Duodenal mucosa (tissue), 2 donors: Measurements from ENCODE around the gene HMGN4.

ENCODE experiments used
- H3K27ac ChIP-seq: one replicate; pipeline ENCODE4 v1.7.0; 2013; ENCODE audit warnings: low read depth, low read length
- H3K27me3 ChIP-seq, 2 donors: one replicate each; pipeline ENCODE4 v1.7.0; 2013; ENCODE audit warnings: low read length in 2 of 2, control low read depth in 1 of 2; ENCODE audit not compliant: insufficient read depth in 2 of 2, control insufficient read depth in 1 of 2
- H3K36me3 ChIP-seq, 2 donors: one replicate each; pipeline ENCODE4 v1.7.0; 2013; ENCODE audit warnings: low read length in 2 of 2, control low read depth in 1 of 2; ENCODE audit not compliant: insufficient read depth in 2 of 2, control insufficient read depth in 1 of 2
- H3K4me1 ChIP-seq, 2 donors: one replicate each; pipeline ENCODE4 v1.7.0; 2013; ENCODE audit warnings: low read length in 2 of 2, control low read depth in 1 of 2; ENCODE audit not compliant: insufficient read depth in 2 of 2, control insufficient read depth in 1 of 2
- H3K4me3 ChIP-seq, 2 donors: one replicate each; pipeline ENCODE4 v1.7.0; 2013; ENCODE audit warnings: low read length in 2 of 2, low read depth in 1 of 2
- H3K9ac ChIP-seq, 2 donors: one replicate each; pipeline ENCODE4 v1.7.0; 2013; ENCODE audit warnings: low read length in 2 of 2, low read depth in 1 of 2
- H3K9me3 ChIP-seq, 2 donors: one replicate each; pipeline ENCODE4 v1.7.0; 2013; ENCODE audit warnings: low read length in 2 of 2, control low read depth in 1 of 2; ENCODE audit not compliant: control insufficient read depth in 1 of 2

Gene HMGN4

DNA sequence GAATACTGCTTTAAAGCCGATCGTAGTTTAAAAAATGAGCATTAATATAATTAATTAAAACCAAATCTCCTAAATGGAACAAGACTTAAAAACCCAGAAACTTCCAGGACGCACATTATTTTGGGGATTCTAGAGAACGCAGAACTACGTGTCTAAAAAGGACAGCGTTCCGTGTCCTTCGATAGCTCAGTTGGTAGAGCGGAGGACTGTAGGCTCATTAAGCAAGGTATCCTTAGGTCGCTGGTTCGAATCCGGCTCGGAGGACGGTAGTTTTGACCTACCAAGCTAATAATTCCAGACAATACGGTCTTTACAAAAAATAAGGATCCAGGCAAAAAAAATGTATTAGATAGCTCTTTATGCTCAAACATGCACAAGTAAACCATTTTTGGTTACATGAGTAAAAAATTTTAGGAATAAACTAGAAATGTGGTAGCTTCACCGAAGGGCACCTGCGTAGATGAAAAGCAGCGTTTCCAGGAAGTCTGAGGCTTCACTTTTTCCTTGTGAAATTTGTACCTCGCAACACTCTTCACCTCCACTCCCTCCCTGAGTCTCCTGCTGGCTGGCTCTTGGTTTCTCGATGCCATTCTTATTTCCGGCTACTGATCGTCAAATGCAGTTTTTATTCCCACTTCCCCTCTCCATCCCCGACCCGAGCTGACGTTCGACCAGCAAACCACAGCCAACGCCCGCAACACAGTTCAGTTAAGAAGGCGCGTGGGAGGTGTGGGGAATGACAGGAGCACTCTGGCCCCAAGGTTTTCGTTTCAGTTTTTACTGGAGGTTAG is 39.0 kb downstream of the HMGN4 start:
- peaks cover 5 to 25% of the 10 kb centered on the region in 2 donors for H3K27me3 ChIP-seq
- no peak overlapping the region for H3K27ac ChIP-seq
- peaks cover 3 to 6% of the 10 kb centered on the region in 2 donors for H3K9me3 ChIP-seq
- H3K9ac ChIP-seq = peak overlapping the region in 1 of 2 donors; percentile 23
- peaks cover 6 to 8% of the 10 kb centered on the region in 2 donors for H3K4me1 ChIP-seq
- peak overlapping the region; percentile 58 to 69 for H3K4me3 ChIP-seq
- no peaks in the 10 kb centered on the region for H3K36me3 ChIP-seq

DNA sequence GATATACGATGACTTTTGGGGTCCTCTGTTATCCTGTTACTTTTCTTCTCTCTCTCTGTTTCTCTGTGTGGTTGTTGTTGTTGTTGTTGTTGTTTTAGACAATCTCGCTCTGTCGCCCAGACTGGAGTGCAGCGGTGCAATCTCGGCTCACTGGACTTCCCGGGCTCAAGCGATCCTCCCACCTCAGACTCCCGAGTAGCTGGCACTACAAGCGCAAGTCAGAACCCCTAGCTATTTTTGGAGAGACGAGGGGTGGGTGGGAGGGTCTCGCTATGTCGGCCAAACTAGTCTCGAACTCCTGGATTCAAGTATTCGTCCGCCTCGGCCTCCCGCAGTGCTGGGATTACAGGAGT is 39.5 kb downstream of the HMGN4 start:
- H3K4me1 ChIP-seq = peaks cover 6 to 8% of the 10 kb centered on the region in 2 donors
- no peak overlapping the region for H3K27ac ChIP-seq
- peaks cover 3 to 6% of the 10 kb centered on the region in 2 donors for H3K9me3 ChIP-seq
- H3K27me3 ChIP-seq = peaks cover 5 to 26% of the 10 kb centered on the region in 2 donors
- H3K4me3 ChIP-seq = peak overlapping the region; percentile 58 to 69
- peak overlapping the region in 1 of 2 donors; percentile 23 for H3K9ac ChIP-seq
- no peaks in the 10 kb centered on the region for H3K36me3 ChIP-seq

DNA sequence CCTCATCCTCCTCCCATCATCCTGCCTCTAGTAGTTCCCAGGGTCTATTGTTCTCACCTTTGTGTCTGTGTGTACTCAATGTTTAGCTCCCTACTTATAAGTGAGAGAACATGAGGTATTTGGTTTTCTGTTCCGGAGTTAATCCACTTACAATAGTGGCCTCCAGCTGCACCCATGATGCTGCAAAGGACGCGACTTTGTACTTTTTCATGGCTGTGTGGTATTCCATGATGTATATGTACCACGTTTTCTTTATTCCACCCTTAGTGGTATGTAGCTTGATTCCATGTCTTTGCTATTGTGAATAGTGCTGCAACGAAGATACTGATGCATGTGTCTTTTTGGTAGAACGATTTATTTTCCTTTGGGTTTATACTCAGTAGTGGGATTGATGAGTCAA is 40.1 kb downstream of the HMGN4 start:
- H3K4me3 ChIP-seq = no peak overlapping the region
- H3K36me3 ChIP-seq = no peaks in the 10 kb centered on the region
- H3K4me1 ChIP-seq = peaks cover 6 to 8% of the 10 kb centered on the region in 2 donors
- peaks cover 5 to 26% of the 10 kb centered on the region in 2 donors for H3K27me3 ChIP-seq
- H3K27ac ChIP-seq = no peak overlapping the region
- peaks cover 3 to 6% of the 10 kb centered on the region in 2 donors for H3K9me3 ChIP-seq
- H3K9ac ChIP-seq = no peak overlapping the region

DNA sequence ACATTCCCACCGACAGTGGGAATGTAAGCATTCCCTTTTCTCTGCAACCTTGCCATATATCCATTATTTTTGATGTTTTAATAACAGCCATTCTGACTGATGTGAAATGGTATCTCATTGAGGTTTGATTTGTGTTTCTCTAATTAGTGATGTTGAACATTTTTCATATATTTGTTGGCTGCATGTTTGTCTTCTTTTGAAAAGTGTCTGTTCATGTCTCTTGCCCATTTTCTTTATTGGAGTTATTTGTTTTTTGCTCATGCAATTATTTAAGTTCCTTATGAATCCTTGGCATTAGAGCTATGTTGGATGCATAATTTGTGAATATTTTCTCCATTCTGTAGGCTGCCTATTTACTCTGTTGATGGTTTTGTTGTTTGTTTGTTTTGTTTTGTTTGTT is 40.6 kb downstream of the HMGN4 start:
- Histone ChIP-seq H3K36me3 (no peaks in the 10 kb centered on the region), H3K27ac (no peak overlapping the region), H3K4me3 (no peak overlapping the region), H3K9ac (no peak overlapping the region), H3K27me3 (peaks cover 5 to 27% of the 10 kb centered on the region in 2 donors), H3K4me1 (peaks cover 6 to 8% of the 10 kb centered on the region in 2 donors), H3K9me3 (peaks cover 3 to 6% of the 10 kb centered on the region in 2 donors)

DNA sequence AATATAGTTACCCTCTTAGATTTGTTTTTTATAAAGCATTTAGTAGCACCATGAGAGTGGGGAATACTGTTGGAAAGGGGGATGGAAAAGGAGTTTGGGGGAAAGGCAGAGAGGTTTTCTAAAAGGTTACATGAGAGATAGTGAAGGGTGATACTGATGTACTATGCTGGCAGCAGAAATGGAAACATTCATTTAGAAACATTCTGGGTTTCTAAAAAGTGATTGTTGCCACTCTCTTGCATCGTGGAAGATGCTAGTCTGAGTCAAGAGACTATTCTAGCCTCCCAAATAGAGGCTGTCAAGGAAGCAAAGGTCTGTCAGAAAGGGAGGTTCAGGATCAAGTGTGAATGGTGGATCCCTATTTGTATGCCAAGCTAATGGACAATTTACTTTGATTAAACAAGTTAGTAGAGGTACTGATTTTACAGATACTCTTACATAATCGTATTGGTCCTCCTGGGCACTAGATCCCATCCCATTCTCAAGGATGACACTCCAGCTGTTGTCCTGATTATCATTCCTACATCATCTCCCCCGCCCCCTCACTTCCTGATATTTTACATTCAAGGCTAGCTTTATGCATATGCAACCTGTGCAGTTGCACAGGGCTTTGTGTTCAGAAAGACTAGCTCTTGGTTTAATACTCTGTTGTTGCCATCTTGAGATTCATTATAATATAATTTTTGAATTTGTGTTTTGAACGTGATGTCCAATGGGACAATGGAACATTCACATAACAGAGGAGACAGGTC is 43.2 kb downstream of the HMGN4 start:
- H3K9ac ChIP-seq = no peak overlapping the region
- no peaks in the 10 kb centered on the region for H3K36me3 ChIP-seq
- peaks cover 3 to 6% of the 10 kb centered on the region in 2 donors for H3K9me3 ChIP-seq
- H3K27me3 ChIP-seq = peaks cover 0 to 30% of the 10 kb centered on the region in 2 donors
- H3K27ac ChIP-seq = no peak overlapping the region
- H3K4me1 ChIP-seq = peaks cover 6 to 8% of the 10 kb centered on the region in 2 donors
- no peak overlapping the region for H3K4me3 ChIP-seq

DNA sequence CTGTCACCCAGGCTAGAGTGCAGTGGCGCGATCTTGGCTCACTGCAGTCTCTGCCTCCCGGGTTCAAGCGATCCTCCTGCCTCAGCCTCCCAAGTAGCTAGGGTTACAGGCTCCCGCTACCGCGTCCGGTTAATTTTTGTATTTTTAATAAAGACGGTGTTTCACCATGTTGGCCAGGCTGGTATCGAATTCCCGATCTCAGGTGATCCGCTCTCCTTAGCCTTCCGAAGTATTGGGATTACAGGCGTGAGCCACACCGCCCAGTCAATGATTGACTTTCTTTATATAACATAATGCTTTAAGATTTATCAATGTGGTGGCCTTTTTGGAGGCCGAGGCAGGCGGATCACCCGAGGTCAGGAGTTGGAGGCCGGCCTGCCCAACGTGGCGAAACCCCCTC is 50.8 kb downstream of the HMGN4 start:
- Histone ChIP-seq H3K36me3 (no peaks in the 10 kb centered on the region), H3K4me1 (no peaks in the 10 kb centered on the region), H3K4me3 (no peak overlapping the region), H3K27ac (no peak overlapping the region), H3K9me3 (no peaks in the 10 kb centered on the region), H3K27me3 (peaks cover 5 to 30% of the 10 kb centered on the region in 2 donors), H3K9ac (no peak overlapping the region)

DNA sequence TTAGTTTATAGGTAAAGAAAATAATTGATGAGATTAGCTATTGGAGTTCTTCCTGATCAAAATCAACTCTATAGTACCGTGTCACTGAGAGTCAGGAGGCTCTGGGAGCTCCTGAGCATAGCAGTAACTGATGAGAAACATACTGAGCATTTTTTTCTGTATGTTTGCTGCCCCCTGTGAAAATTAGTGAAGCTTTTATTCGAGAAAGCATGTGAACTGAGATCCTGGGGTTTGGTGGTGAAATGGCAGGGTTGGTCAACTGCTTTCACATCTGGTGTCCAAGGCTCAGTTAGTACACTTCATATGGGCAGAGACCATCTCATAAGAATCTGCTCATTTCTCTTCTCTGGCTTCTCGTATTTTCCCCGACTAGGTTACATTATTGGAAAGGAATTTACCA is 54.5 kb downstream of the HMGN4 start:
- Histone ChIP-seq H3K27ac (no peak overlapping the region), H3K9me3 (no peaks in the 10 kb centered on the region), H3K4me3 (no peak overlapping the region), H3K4me1 (peaks cover under 1 to 9% of the 10 kb centered on the region in 2 donors), H3K9ac (no peak overlapping the region), H3K36me3 (no peaks in the 10 kb centered on the region), H3K27me3 (peaks cover 7 to 30% of the 10 kb centered on the region in 2 donors)

DNA sequence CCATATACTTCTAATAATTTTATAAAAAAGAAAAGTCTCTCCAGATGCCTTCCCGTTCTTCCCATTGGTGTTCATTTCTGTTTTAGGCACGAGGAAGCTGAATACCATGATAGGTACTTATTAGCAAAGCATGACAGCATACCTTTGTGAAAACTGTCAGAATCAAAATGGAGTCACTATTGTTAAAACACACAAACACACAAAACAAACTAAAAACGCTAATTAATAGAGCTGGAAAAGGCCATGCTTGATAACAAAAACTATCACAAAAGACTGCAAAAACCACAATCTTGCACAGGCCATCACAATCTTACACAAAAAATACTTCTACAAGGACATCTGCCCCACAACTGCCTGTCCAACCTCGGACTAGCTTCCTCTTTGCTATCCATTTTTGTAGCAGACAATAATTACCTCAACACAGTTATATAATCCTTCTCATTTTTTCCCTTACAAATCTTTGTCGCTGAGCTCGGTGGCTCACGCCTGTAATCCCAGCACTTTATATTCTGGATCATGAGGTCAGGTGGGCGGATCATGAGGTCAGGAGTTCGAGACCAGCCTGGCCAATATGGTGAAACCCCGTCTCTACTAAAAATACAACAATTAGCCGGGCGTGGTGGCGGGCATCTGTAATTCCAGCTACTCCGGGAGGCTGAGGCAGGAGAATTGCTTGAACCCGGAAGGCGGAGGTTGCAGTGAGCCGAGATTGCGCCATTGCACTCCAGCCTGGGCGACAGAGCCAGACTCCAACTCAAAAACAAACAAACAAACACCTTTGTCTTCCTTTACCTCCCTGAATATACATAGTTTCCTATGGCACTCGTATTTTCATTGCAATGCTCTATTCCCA is 55.3 kb downstream of the HMGN4 start:
- Histone ChIP-seq H3K36me3 (peaks cover 5 to 6% of the 10 kb centered on the region in 2 donors), H3K4me3 (no peak overlapping the region), H3K9me3 (no peaks in the 10 kb centered on the region), H3K27ac (no peak overlapping the region), H3K9ac (no peak overlapping the region), H3K4me1 (peaks cover 7 to 15% of the 10 kb centered on the region in 2 donors), H3K27me3 (peaks cover 7 to 30% of the 10 kb centered on the region in 2 donors)

DNA sequence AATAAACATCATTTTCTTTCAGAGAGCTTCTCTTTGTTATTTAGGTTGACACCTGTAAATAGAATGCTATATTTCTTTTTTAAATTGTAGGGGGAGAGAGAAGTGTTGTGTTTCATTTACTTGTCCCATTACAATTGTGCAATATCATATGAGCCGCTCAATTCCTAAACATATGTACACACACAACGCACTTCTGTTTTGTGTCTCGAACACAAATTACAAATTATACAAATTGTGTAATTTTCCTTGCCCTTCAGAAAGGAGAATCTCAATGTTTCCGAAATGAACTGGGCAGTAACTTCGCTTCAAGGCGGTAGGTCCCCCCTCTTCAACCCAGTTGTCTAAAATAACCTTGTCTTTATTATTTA is 55.9 kb downstream of the HMGN4 start:
- H3K4me1 ChIP-seq = peaks cover 7 to 15% of the 10 kb centered on the region in 2 donors
- H3K4me3 ChIP-seq = no peak overlapping the region
- no peak overlapping the region for H3K27ac ChIP-seq
- peaks cover 7 to 30% of the 10 kb centered on the region in 2 donors for H3K27me3 ChIP-seq
- no peak overlapping the region for H3K9ac ChIP-seq
- H3K9me3 ChIP-seq = no peaks in the 10 kb centered on the region
- H3K36me3 ChIP-seq = peaks cover 7 to 10% of the 10 kb centered on the region in 2 donors
